ENCODE data around the gene SELENOS.

The SELENOS gene

GRCh38 chr15:101275018-101275417 lies 2.3 kb downstream of the SELENOS start:
- DNase-seq, result no peak

- no peak for DNase-seq
These were observed 3.8 kb downstream of the SELENOS start for GRCh38 chr15:101273534-101273933.

GRCh38 chr15:101272584-101272983 lies 4.7 kb downstream of the SELENOS start:
- no peak for DNase-seq

DNA sequence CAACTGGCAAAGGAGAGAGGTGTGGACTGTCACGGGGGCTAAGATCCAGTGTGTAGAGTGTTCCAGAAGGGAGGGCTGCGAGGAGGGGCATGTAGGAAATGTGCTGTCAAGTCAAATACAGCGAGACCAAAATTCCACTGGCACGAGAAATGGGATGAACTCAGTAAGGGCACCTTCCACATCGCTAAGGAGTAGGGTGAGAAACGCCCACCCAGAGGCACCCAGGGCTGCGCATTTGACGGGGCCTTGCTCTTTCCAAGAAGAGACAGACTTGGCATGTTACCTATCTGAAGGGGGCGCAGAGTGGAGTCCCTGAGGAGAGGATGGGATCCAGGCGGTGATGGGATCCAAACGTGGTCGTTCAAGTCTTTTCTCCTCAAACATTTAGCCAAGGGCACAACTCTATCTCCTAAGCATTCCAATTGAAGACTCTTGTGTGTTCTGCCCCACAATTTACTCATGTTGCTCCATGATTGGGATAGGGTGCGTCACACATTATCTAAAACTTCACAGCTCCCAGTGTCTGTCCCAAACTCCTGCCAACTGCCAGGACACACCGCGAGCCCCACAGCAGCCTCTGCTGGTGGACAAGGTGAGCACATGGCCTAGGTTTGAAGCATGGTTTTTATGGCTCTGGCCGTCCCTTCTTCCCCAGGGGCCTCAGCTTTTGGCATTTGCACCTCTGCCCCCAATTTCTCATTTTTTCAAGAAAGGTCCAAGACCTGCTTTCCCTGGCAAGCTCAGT lies 7.6 kb downstream of the SELENOS start:
- no peak for DNase-seq

GRCh38 chr15:101267320-101268104 lies 9.8 kb downstream of the SELENOS start:
- no peak for DNase-seq

DNA sequence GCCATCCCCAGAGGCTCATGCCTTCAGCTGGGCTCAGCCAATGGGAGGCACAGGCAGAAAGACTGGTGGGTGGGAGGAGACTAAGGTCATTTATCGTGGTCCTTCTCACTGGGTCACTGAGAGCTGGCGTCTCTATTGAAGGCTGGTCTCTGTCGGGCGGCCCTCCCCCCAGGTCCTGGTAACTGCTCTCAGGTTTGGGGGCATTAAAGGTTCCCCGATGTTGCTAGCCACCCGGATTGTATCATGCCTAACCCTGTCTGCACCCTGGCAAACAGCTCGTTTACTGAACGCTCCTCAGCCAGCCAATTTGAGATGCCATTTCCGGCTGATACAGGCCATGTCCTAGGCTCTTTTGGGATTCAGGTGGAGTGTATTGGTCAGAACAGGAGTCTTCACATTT lies 10.5 kb downstream of the SELENOS start:
- DNase-seq, result peak; percentile 5

DNA sequence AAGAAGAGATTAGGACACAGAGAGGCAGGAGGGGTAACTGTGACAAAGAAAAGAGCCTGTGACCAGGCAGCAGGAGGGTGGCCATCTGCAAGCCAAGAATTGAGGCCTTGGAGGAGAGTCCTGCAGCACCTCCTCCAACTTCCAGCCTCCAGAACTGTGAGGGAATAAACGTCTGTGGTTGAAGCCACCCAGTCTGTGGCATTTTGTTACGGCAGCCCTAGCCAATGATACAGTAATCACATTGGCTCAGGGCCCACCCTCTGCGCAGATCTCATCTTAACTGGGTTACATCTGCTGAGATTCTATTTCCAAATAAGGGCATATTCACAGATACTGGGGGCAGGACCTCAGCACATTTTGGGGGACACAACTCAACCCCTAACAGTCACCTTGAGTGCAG lies 11.3 kb downstream of the SELENOS start:
- no peak for DNase-seq

DNA sequence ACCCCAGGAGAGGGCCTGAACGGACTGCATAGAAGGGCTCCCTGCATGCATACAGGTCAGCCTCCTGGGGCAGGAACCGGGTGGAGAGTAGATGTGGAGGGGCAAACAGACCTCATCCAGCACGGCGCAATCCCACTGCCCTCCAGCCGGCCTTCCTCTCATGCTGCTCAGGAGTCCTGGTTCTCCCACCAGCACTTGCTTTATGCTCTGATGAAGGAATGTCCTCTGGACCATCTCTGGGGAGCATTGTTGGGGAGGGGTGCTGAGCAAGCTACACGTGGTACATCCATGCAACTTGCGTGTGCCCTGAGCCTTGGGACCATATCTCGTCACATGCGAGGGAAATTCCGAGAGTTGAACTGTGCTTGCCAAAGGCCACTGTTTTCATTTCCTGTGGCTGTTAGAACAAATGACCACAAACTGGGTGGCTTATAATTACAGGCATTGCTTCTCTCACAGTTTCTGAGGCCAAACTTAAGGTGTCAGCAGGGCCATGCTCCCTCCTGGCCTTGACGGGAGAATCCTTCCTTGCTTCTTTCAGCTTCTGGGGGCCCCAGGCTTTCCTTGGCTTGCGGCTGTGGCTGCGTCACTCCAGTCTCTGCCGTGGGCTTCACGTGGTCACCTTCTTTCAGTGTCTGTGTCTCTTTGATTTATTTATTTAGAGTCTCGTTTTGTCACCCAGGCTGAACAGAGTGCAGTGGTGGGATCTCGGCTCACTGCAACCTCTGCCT lies 12.2 kb downstream of the SELENOS start:
- no peak for DNase-seq

- DNase-seq, result no peak
These were observed 13.3 kb downstream of the SELENOS start for GRCh38 chr15:101264011-101264410.

GRCh38 chr15:101262551-101262950 lies 14.7 kb downstream of the SELENOS start:
- no peak for DNase-seq

DNA sequence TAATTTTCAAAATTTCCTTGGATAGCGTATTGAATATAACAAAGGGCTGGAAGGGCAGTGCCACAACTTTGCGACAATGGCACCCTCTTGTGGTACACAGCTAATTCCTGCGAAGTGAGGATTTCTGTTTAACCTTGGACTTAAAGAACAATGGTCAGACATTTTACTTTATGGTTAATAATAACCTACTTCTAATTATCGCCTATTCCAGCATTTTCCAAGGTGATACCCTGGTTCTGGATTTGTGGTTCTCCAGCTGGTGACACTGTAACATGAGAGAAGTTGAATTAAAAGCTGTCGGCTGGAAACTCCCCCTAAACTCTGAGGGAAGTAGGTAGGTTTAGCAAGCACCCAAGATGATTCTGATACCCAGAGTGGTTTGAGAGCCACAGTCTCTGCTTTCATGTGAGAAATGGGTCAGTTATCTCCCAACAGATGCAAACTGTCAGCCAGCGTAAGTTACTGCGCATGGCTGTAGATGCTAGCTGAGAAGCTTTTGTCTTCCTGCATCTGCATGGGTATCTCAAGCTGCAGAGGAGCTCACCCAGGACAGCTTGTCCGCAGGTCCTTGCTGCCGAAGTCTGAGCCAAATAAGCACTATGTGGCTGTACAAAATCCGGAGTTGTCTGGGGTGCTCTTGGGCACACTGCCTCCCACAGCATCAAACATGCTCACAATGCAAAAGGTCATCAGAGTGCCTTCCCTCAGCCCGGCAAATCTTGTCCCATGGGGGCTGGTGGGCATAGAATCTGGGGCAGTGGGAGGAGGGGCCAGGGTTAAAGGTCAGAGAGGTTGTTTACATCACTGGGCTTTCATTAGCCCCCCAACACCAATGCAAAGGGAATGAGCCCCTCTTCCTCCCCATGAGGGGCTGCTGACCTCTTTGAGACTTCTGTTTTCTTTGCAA lies 18.8 kb downstream of the SELENOS start:
- DNase-seq, result peak; percentile 4

DNA sequence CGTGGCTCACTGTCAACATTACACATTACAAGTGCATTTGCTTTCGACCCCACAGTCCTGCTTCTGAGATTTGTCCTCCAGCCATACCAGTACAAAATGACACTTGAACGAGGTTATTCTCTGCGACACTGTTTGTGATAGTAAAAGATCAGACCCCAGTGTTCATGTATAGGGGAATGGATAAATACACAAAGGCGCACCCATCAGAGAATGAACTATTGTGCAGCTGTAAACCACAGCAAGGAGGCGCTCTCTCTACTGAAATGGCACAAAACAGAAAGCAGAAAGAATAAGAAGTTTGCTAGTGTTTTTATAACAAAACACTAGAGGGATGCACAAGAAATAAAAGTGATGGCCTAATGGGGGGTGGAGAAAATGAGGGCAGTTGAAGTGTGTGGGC lies 20.5 kb downstream of the SELENOS start:
- no peak for DNase-seq

- no peak for DNase-seq
These were observed 21.6 kb downstream of the SELENOS start for GRCh38 chr15:101255615-101256241.

DNA sequence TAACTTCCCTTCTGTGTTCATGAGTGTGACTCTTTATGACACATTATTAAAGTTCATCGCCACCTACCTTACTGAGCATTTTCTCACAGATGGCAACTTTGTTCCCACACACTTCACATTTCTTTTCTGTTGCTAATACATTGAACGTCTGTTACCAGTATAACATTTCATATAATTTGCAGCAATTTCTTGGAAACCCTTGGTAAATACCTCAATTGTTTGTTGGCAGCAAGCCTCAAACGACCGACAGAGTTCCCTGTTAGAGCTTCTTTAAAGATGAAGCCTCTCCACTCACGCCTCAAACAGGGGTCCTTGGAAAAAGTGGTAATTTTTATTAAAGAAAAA lies 22.3 kb downstream of the SELENOS start:
- no peak for DNase-seq

GRCh38 chr15:101254157-101255050 lies 22.9 kb downstream of the SELENOS start:
- DNase-seq, result no peak

- no peak for DNase-seq
These were observed 24.4 kb downstream of the SELENOS start for GRCh38 chr15:101252836-101253235.

GRCh38 chr15:101251830-101252820 lies 25.2 kb downstream of the SELENOS start, which contains the start of gene CHSY1:
CHSY1 (minus strand) TSS chr15:101252048; CDS start chr15:101251456, 592 bp downstream.
- peak; percentile 3 for DNase-seq

- DNase-seq, result no peak
These were observed 26.1 kb downstream of the SELENOS start for GRCh38 chr15:101250873-101251829.

Data from DMS153 (cell line).